GM12872 (cell line): ENCODE measurements around the gene SPOCK3.

Experiments
- CTCF ChIP-seq: IDR thresholded peaks from 3 replicates; pipeline ENCODE4 v1.5.1; 2011; ENCODE audit warnings: low read depth, mild to moderate bottlenecking, low read length, moderate library complexity; ENCODE audit not compliant: insufficient read depth

The SPOCK3 gene

GRCh38 chr4:167101035-167101434 is 133.3 kb downstream of the SPOCK3 start:
- TF ChIP-seq CTCF, result no peak

- no peak for TF ChIP-seq CTCF
Observed at GRCh38 chr4:167100120-167100519, 134.2 kb downstream of the SPOCK3 start.

- TF ChIP-seq CTCF, result no peak
Observed at GRCh38 chr4:167088115-167088514, 146.2 kb downstream of the SPOCK3 start.

- TF ChIP-seq CTCF, result no peak
Observed at GRCh38 chr4:167084321-167084720, 150.0 kb downstream of the SPOCK3 start.

- no peak for TF ChIP-seq CTCF
Observed at GRCh38 chr4:167079762-167080161, 154.5 kb downstream of the SPOCK3 start.

GRCh38 chr4:167052631-167053091 is 181.6 kb downstream of the SPOCK3 start:
- TF ChIP-seq CTCF, result no peak

- no peak for TF ChIP-seq CTCF
Observed at GRCh38 chr4:167049257-167049656, 185.0 kb downstream of the SPOCK3 start.

GRCh38 chr4:167041524-167041923 is 192.8 kb downstream of the SPOCK3 start:
- TF ChIP-seq CTCF, result no peak
